Daoy (cell line): Measurements from ENCODE around the gene CNTROB. TPM values are rescaled to one million over a fixed set of nuclear protein-coding genes. Genes with fewer than 3 reads are reported as not detected.
"Not testable (repeated sequence)": the region's sequence is repeated elsewhere in the genome, so short reads cannot be mapped to it uniquely, and the experiment has no call there.

Experiments used
- DNase-seq: peaks from one replicate; pipeline ENCODE4 v3.0.0-alpha.2; 2015; ENCODE audit warnings: low read depth
- total RNA-seq: library from RNA; depleted of rRNA; stranded (reverse); fragments of >200 nt; shearing (Covaris generic); gene quantifications from 2 replicates; pipeline ENCODE4 v1.2.3, GENCODE V29; 2014

Gene CNTROB
- total RNA-seq, 1 experiment from 2014 or later: 22.0 TPM

DNA sequence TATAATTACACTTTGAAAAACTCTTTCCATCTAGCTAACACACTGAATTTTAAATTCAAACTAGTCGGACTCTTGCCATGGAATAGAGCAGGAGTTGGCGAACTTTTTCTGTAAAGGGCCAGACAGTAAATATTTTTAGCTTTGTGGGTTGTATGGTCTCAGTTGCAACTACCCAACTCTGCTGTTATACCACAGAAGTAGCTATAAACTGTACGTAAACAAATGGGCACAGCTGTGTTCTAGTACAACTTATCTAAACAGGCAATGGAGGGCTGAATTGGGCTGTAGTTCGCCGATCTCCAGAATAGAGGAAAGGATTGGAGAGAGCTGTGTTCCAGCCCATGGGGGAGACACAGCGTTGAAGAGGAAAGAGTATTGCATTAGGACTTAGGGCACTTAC is 8.7 kb downstream of the CNTROB start:
- no peak for DNase-seq

DNA sequence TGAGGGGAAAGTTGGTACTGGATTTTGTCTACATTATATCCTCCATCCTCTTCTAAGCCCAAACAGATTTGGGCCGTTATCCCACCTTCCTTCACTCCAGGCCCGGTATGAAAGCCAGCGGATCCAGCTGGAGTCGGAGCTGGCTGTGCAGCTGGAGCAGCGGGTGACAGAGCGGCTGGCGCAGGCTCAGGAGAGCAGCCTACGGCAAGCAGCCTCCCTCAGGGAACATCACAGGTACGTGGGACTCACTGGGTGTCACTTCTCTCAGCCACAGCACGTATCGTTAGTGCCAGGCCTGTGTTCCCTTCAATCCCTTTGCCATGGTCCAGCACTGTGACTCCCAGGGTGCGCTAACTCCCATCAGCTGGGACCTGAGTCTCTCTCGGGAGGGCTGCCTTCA is 11.3 kb downstream of the CNTROB start:
- no peak for DNase-seq

GRCh38 chr17:7944326-7944725 is 12.3 kb downstream of the CNTROB start:
- DNase-seq: no peak

DNA sequence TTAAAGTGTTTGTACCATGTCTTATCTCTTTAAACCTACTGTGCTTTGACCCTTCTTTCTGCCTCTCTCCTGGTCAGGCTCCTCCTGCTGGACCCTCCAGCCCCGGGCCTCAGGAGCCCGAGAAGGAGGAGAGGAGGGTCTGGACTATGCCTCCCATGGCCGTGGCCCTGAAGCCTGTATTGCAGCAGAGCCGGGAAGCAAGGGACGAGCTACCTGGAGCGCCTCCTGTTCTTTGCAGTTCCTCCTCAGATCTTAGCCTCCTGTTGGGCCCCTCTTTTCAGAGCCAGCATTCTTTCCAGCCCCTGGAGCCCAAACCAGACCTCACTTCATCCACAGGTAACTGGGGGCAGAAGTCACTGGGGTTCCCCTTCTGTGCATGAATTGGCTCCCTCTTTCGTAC is 13.6 kb downstream of the CNTROB start:
- DNase-seq: no peak

- DNase-seq: no peak
Measured at GRCh38 chr17:7946441-7946840, 14.4 kb downstream of the CNTROB start.

- DNase-seq: no peak
Measured at GRCh38 chr17:7947651-7948050, 15.6 kb downstream of the CNTROB start.

DNA sequence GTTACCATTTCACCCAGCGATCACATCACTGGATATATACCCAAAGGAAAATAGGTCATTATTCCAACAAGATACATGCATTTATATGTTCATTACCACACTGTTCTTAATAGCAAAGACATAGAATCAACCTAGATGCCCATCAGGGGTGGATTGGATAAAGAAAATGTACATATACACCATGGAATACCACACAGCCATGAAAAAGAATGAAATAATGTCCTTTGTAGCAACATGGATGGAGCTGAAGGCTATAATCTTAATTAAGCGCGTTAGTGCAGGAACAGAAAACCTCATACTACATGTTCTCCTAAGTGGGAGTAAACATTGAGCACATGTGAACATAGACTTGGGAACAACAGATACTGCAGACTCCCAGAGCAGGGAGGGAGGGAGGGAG is 18.6 kb downstream of the CNTROB start:
- DNase-seq: no peak

GRCh38 chr17:7951143-7951792 is 19.3 kb downstream of the CNTROB start:
- no peak for DNase-seq

GRCh38 chr17:7953266-7953665 is 21.3 kb downstream of the CNTROB start:
- not testable (repeated sequence) for DNase-seq

DNA sequence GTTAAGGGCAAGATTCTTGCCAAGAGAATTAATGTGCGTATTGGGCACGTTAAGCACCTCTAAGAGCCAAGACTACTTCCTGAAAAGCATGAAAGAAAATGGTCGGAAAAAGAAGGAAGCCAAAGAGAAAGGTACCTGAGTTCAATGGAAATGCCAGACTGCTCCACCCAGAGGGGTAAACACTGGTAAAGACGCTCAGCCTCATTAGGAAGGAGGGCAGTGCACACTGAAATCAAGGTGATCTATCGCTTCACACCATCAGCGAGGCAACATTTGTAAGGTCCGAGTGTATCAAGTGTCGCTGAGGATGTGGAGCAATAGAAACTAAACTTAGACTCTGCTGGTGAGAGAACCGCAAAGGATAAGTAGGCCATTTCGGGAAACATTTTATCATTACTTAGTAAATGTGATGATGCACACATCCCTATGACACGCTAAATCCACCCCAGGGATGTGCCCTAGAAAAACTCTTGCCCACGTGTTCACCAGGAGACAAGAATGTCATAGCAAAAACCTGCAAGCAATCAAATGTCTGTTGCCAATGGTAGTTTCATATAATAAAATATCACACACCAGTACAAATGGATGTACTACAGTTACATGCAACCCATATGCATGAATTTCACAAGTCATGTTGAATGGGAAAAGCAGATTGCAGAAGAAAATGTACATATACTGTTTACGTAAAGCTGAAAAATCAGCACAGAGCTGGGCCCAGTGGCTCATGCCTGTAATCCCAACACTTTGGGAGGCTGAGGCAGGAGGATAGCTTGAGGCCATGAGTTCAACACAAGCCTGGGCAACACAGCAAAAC is 23.6 kb downstream of the CNTROB start:
- DNase-seq: no peak

- DNase-seq: no peak
Measured at GRCh38 chr17:7956228-7956965, 24.4 kb downstream of the CNTROB start.

DNA sequence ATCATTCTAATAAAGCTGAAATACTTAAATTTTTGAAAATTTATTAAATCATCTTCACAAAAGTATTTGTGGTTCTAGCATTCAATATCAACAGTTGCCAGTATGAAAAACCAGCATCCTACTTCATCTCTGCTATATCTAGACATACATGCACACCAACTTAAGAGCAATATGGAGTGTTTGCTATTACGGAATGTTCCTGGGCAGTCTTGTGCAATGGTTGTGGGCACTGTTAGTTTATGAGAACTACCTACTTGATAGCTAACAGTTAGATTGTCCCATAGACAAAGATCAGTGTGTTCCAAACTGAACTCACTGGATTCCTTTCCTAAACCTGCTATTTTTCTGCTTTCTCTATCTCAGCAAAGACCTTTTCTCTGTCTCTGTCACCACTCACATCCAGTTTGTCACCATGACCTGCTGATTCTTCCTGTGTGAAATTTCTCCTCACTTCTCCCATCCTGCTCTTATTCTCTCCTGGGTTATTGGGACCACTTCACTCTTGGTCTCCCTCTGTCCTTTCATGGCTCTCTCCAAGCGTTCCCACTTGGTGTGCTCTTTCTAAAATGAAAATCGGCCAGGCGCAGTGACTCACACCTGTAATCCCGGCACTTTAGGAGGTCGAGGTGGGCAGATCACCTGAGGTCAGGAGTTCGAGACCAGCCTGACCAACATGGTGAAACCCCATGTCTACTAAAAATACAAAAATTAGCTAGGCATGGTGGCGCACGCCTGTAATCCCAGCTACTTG is 27.7 kb downstream of the CNTROB start:
- no peak for DNase-seq

DNA sequence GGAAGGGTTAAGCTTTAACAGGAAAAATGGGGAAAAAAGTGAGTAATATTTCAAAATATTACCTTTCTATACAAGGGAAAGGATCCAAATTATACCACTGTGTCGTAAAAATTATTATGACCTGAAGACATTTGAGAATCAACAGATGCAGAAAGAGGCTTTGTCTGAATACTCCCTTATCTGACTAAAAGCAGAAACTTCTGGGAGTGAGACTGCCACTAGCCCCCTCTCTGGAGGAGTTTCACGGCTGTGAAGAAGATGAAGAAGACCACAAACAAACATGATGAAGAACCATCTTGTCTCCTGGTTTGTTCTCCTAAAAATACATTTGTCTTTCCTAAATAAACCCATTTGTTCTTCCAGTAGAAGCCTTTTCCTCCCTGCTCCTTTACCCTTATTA is 29.4 kb downstream of the CNTROB start:
- DNase-seq: no peak

DNA sequence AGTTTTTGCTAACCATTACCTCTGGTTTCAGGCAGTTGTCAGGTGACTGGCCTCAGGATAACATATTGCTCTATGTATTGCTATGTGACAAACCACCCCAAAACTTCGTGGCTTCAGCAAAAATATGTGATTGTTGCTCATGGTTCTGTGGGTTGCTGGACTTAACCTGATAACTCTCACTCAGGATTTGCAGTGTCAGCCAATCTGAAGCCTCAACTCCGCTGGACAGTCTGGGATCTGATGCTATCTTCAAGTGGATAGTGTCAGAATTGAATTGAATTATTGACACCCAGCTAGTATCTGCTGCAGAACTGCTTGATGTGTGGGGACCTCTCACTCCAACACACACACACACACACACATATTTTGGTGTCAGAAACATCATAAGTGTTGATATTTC is 35.7 kb downstream of the CNTROB start:
- no peak for DNase-seq

DNA sequence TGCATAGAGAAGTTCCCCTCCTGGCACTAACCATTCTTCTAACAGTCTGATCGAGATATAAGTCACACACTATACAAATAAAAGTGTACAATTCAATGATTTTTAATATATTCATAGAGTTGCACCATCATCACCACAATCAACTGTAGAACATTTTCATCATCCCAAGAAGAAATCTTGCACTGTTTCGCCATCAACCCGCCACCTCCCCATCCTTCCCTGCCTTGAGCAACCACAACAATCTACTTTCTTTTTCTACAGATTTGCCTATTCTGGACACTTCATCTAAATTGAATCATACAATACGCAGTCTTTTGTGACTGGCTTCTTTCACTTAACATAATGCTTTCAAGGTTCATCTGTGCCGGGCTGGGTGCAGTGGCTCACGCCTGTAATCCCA is 37.4 kb downstream of the CNTROB start:
- DNase-seq: no peak

DNA sequence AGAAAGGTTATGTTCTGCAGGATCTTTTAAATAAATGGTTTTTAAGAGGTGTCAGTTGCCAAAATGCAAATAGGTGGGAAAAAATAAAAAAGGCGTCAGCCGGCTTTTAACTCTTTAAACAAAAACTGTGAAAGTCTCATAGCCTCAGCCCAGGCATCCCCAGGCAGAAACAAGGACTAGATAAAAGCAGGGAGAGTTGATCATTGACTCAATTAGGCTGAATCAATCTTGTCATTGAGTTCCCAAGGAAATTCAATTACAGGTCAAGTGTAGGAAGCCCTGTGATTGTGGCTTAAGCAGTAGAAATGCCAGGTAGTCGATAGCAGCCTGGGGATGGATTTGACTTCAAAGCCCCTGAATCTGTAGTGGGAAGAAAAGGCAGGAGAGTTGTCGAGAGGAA is 39.6 kb downstream of the CNTROB start:
- DNase-seq: no peak

- DNase-seq: no peak
Measured at GRCh38 chr17:7972131-7972785, 40.3 kb downstream of the CNTROB start.

DNA sequence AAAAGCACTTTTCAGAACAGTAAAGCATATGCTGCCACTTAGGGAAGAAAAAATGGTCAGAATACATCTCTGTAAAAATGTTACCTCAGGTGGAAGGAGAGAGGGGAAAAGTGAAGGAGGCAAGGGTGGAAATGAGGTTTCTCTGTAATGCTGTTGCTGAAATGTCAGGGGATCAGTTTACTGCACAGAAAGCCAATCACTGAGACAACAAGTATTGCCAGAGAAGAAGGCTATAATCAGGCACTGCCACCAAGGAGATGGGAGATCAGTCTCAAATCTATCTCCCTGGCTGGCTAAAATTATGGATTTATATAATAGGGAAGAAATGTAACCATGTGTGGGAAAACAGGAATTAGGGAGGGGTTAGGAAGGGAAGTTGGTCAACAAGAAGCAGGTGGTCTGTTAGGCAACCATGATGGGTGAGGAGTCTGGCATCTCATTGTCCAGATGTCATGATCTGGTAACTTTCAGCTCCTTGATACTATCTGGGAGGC is 42.7 kb downstream of the CNTROB start:
- no peak for DNase-seq

DNA sequence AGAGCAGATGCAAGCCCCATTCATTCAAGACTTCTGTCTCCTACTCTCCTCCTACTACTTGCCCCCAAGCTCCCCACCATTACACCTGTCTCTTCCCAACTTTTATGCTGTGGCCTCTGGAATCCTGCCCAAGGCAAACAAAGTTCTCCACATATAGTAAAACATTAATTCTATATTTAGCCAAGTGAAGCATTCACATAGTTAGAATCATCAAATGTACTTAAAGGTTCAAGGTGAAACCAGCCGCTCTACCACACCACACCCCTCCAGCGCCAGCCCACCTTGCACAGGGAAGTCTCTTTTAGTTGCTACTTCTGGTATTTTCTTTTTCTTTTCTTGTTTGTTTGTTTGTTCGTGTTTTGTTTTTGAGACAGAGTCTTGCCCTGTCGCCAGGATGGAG is 45.0 kb downstream of the CNTROB start:
- no peak for DNase-seq

DNA sequence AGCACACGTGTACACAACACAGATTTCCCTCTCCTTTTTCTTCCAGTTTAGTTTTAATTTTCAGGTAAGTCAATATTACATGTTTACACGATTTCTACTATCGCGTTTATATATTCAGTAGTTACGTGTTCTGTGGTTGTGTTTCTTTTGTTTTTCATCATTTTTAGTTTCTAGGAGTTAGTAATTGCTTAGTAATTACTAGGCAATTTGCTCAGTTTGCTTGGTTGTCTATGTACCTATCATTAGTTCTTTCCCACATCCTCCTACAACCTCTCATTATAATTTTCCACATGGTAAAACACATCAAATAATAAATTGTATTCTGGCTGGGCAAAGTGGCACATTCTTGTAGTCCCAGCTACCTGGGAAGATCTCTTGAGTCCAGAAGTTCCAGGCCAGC is 45.8 kb downstream of the CNTROB start:
- DNase-seq: no peak

DNA sequence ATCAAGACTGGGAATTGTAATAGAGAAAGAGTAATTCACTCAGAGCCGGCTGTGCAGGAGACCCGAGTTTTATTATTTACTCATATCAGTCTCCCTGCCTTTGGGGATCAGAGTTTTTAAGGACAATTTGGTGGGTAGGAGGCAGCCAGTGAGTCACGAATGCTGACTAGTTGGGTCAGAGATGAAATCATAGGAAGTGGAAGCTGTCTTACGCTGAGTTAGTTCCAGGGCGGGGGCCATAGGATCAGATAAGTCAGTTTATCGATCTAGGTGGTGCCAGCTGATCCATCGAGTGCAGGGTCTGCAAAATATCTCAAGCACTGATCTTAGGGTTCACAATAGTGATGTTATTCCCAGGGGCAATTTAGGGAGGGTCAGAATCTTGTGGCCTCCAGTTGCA is 50.2 kb downstream of the CNTROB start:
- DNase-seq: peak; percentile 73
